ENCODE results near the gene ARHGEF3.

The ARHGEF3 gene

GRCh38 chr3:56795097-56795828, 6.5 kb downstream of the ARHGEF3 start:
- Histone ChIP-seq H3K36me3 (ENCODE audit: insufficient read depth, insufficient read length, low read length) (no peaks in the 10 kb centered on the region), H3K4me1 (ENCODE audit: insufficient read depth, insufficient read length) (no peaks in the 10 kb centered on the region), H3K4me3 (ENCODE audit: insufficient read length, low read depth) (no peak overlapping the region), H3K9ac (ENCODE audit: insufficient read length, low read depth) (no peak overlapping the region), H3K27me3 (ENCODE audit: insufficient read depth, insufficient read length) (peaks cover 1% of the 10 kb centered on the region), H3K9me3 (ENCODE audit: insufficient read depth, low read length) (no peaks in the 10 kb centered on the region)
- TF ChIP-seq YY1 (IDR thresholded peaks at IDR 0.05; ENCODE audit: insufficient read depth, insufficient read length) (no peak), SUZ12 (IDR thresholded peaks at IDR 0.05; ENCODE audit: extremely low read depth, insufficient read depth, insufficient read length) (no peak), ZNF274 (IDR thresholded peaks at IDR 0.05; ENCODE audit: low read depth, low read length) (no peak)
- DNase-seq (ENCODE audit: low read depth, low spot score): no peak

- TF ChIP-seq ZNF274 (IDR thresholded peaks at IDR 0.05; ENCODE audit: low read depth, low read length) (no peak), SUZ12 (IDR thresholded peaks at IDR 0.05; ENCODE audit: extremely low read depth, insufficient read depth, insufficient read length) (no peak), YY1 (IDR thresholded peaks at IDR 0.05; ENCODE audit: insufficient read depth, insufficient read length) (no peak)
- no peak for DNase-seq (ENCODE audit: low read depth, low spot score)
- Histone ChIP-seq H3K4me3 (ENCODE audit: insufficient read length, low read depth) (no peak overlapping the region), H3K9ac (ENCODE audit: insufficient read length, low read depth) (no peak overlapping the region), H3K36me3 (ENCODE audit: insufficient read depth, insufficient read length, low read length) (no peaks in the 10 kb centered on the region), H3K9me3 (ENCODE audit: insufficient read depth, low read length) (no peaks in the 10 kb centered on the region), H3K4me1 (ENCODE audit: insufficient read depth, insufficient read length) (no peaks in the 10 kb centered on the region), H3K27me3 (ENCODE audit: insufficient read depth, insufficient read length) (no peaks in the 10 kb centered on the region)
Observed at GRCh38 chr3:56792193-56792592, 9.6 kb downstream of the ARHGEF3 start.

- Histone ChIP-seq H3K36me3 (ENCODE audit: insufficient read depth, insufficient read length, low read length) (no peaks in the 10 kb centered on the region), H3K9me3 (ENCODE audit: insufficient read depth, low read length) (no peaks in the 10 kb centered on the region), H3K9ac (ENCODE audit: insufficient read length, low read depth) (no peak overlapping the region), H3K27me3 (ENCODE audit: insufficient read depth, insufficient read length) (no peaks in the 10 kb centered on the region), H3K4me3 (ENCODE audit: insufficient read length, low read depth) (no peak overlapping the region), H3K4me1 (ENCODE audit: insufficient read depth, insufficient read length) (no peaks in the 10 kb centered on the region)
- no peak for DNase-seq (ENCODE audit: low read depth, low spot score)
- TF ChIP-seq YY1 (IDR thresholded peaks at IDR 0.05; ENCODE audit: insufficient read depth, insufficient read length) (no peak), ZNF274 (IDR thresholded peaks at IDR 0.05; ENCODE audit: low read depth, low read length) (no peak), SUZ12 (IDR thresholded peaks at IDR 0.05; ENCODE audit: extremely low read depth, insufficient read depth, insufficient read length) (no peak)
Observed at GRCh38 chr3:56790016-56790821, 11.5 kb downstream of the ARHGEF3 start.

GRCh38 chr3:56789076-56789475, 12.7 kb downstream of the ARHGEF3 start:
- no peak for DNase-seq (ENCODE audit: low read depth, low spot score)
- H3K4me3 ChIP-seq (ENCODE audit: insufficient read length, low read depth): no peak overlapping the region
- H3K36me3 ChIP-seq (ENCODE audit: insufficient read depth, insufficient read length, low read length): no peaks in the 10 kb centered on the region
- H3K9me3 ChIP-seq (ENCODE audit: insufficient read depth, low read length): no peaks in the 10 kb centered on the region
- no peaks in the 10 kb centered on the region for H3K27me3 ChIP-seq (ENCODE audit: insufficient read depth, insufficient read length)
- H3K9ac ChIP-seq (ENCODE audit: insufficient read length, low read depth): no peak overlapping the region
- no peaks in the 10 kb centered on the region for H3K4me1 ChIP-seq (ENCODE audit: insufficient read depth, insufficient read length)
- TF ChIP-seq SUZ12 (IDR thresholded peaks at IDR 0.05; ENCODE audit: extremely low read depth, insufficient read depth, insufficient read length): no peak
- no peak for TF ChIP-seq ZNF274 (IDR thresholded peaks at IDR 0.05; ENCODE audit: low read depth, low read length)
- TF ChIP-seq YY1 (IDR thresholded peaks at IDR 0.05; ENCODE audit: insufficient read depth, insufficient read length): no peak

GRCh38 chr3:56788521-56788920, 13.2 kb downstream of the ARHGEF3 start:
- Histone ChIP-seq H3K9me3 (ENCODE audit: insufficient read depth, low read length) (no peaks in the 10 kb centered on the region), H3K36me3 (ENCODE audit: insufficient read depth, insufficient read length, low read length) (no peaks in the 10 kb centered on the region), H3K9ac (ENCODE audit: insufficient read length, low read depth) (no peak overlapping the region), H3K27me3 (ENCODE audit: insufficient read depth, insufficient read length) (no peaks in the 10 kb centered on the region), H3K4me1 (ENCODE audit: insufficient read depth, insufficient read length) (no peaks in the 10 kb centered on the region), H3K4me3 (ENCODE audit: insufficient read length, low read depth) (no peak overlapping the region)
- no peak for DNase-seq (ENCODE audit: low read depth, low spot score)
- no peak for TF ChIP-seq YY1 (IDR thresholded peaks at IDR 0.05; ENCODE audit: insufficient read depth, insufficient read length)
- TF ChIP-seq ZNF274 (IDR thresholded peaks at IDR 0.05; ENCODE audit: low read depth, low read length): no peak
- no peak for TF ChIP-seq SUZ12 (IDR thresholded peaks at IDR 0.05; ENCODE audit: extremely low read depth, insufficient read depth, insufficient read length)

- DNase-seq (ENCODE audit: low read depth, low spot score): no peak
- H3K36me3 ChIP-seq (ENCODE audit: insufficient read depth, insufficient read length, low read length): no peaks in the 10 kb centered on the region
- no peaks in the 10 kb centered on the region for H3K27me3 ChIP-seq (ENCODE audit: insufficient read depth, insufficient read length)
- TF ChIP-seq YY1 (IDR thresholded peaks at IDR 0.05; ENCODE audit: insufficient read depth, insufficient read length) (no peak), ZNF274 (IDR thresholded peaks at IDR 0.05; ENCODE audit: low read depth, low read length) (no peak)
- no peaks in the 10 kb centered on the region for H3K9me3 ChIP-seq (ENCODE audit: insufficient read depth, low read length)
- H3K9ac ChIP-seq (ENCODE audit: insufficient read length, low read depth): no peak overlapping the region
- H3K4me1 ChIP-seq (ENCODE audit: insufficient read depth, insufficient read length): no peaks in the 10 kb centered on the region
- no peak overlapping the region for H3K4me3 ChIP-seq (ENCODE audit: insufficient read length, low read depth)
Observed at GRCh38 chr3:56787784-56788256, 13.9 kb downstream of the ARHGEF3 start.

GRCh38 chr3:56787258-56787775, 14.4 kb downstream of the ARHGEF3 start:
- Histone ChIP-seq H3K4me1 (ENCODE audit: insufficient read depth, insufficient read length) (no peaks in the 10 kb centered on the region), H3K9ac (ENCODE audit: insufficient read length, low read depth) (no peak overlapping the region), H3K36me3 (ENCODE audit: insufficient read depth, insufficient read length, low read length) (no peaks in the 10 kb centered on the region), H3K27me3 (ENCODE audit: insufficient read depth, insufficient read length) (no peaks in the 10 kb centered on the region), H3K4me3 (ENCODE audit: insufficient read length, low read depth) (no peak overlapping the region), H3K9me3 (ENCODE audit: insufficient read depth, low read length) (no peaks in the 10 kb centered on the region)
- DNase-seq (ENCODE audit: low read depth, low spot score): no peak
- TF ChIP-seq YY1 (IDR thresholded peaks at IDR 0.05; ENCODE audit: insufficient read depth, insufficient read length) (no peak), ZNF274 (IDR thresholded peaks at IDR 0.05; ENCODE audit: low read depth, low read length) (no peak), SUZ12 (IDR thresholded peaks at IDR 0.05; ENCODE audit: extremely low read depth, insufficient read depth, insufficient read length) (no peak)

Data from NT2/D1 (cell line).